Gastrocnemius medialis (tissue), 4 donors: ENCODE results near the gene DPYD. TPM values are rescaled to one million over a fixed set of nuclear protein-coding genes. Genes with fewer than 3 reads are reported as not detected.

Experiments used
- ATAC-seq, 2 donors: fragments of 150-250 bp; one replicate each; pipeline ENCODE4 v1.9.1; 2016
- DNase-seq, 2 donors: peaks; one replicate each; pipeline ENCODE4 v3.0.0-alpha.2; 2019
- H3K27ac ChIP-seq, 4 donors: fragments of 200-600 bp; sonication (generic); 1 replicate in 1 of 4; 2 replicates in 3 of 4; pipeline ENCODE4 v1.5.1; 2016 to 2018; ENCODE audit warnings: mild to moderate bottlenecking in 2 of 4, moderate library complexity in 1 of 4
- H3K27me3 ChIP-seq, 3 donors: fragments of 200-600 bp; sonication (generic) in 2 of 3; 1 replicate in 1 of 3; 2 replicates in 2 of 3; pipeline versions ENCODE4 v1.5.1 to v1.6.0; 2016 to 2019; ENCODE audit warnings: mild to moderate bottlenecking in 1 of 3, moderate library complexity in 1 of 3
- H3K36me3 ChIP-seq, 2 donors: fragments of 200-600 bp; sonication (generic) in 1 of 2; one replicate each; pipeline ENCODE4 v1.5.1; 2017 to 2018
- H3K4me1 ChIP-seq, 2 donors: fragments of 200-600 bp; sonication (generic) in 1 of 2; one replicate each; pipeline ENCODE4 v1.5.1; 2016 to 2017; ENCODE audit warnings: mild to moderate bottlenecking in 2 of 2
- H3K4me3 ChIP-seq, 4 donors: fragments of 200-600 bp; sonication (generic) in 3 of 4; 1 replicate in 1 of 4; 2 replicates in 3 of 4; pipeline ENCODE4 v1.5.1; 2016 to 2019; ENCODE audit warnings: mild to moderate bottlenecking in 2 of 4
- H3K9me3 ChIP-seq, 3 donors: fragments of 200-600 bp; sonication (generic) in 2 of 3; 1 replicate in 1 of 3; 2 replicates in 2 of 3; pipeline ENCODE4 v1.5.1; 2016 to 2019
- POLR2A ChIP-seq, 2 donors: fragments of 450-650 bp; IDR thresholded peaks; one replicate each; pipeline ENCODE4 v1.6.1; 2017; ENCODE audit warnings: antibody characterized with exemption in 2 of 2, mild to moderate bottlenecking in 2 of 2, moderate library complexity in 2 of 2
- in situ Hi-C, 4 donors: fragments of 200-750 bp; cut with MboI; loops; one replicate each; pipeline versions ENCODE4 v1.15.0 to v1.8.0; 2017; ENCODE audit warnings: low sequenced_read_pairs in 4 of 4
- intact Hi-C: fragments of 100-400 bp; cut with DNase I; formaldehyde crosslinking; loops from one replicate; pipeline ENCODE4 v1.15.1; 2023; ENCODE audit warnings: low total_unique reads
- total RNA-seq, 4 donors: library from RNA; depleted of rRNA; stranded (reverse); fragments of >200 nt; gene quantifications; one replicate each; pipeline versions ENCODE4 v1.1.0 to v1.2.3, GENCODE V29; 2016
- TF ChIP-seq, protein P1 (sequence below), 5 experiments: fragments of 450-650 bp in 3 of 5; fragments of 200-600 bp in 2 of 5; sonication (generic) in 2 of 5; IDR thresholded peaks in 4 of 5; conservative IDR thresholded peaks in 1 of 5; 1 replicate in 4 of 5; 2 replicates in 1 of 5; pipeline ENCODE4 v1.5.1; 2016 to 2019; ENCODE audit warnings: antibody characterized with exemption in 5 of 5, mild to moderate bottlenecking in 3 of 5, moderate library complexity in 3 of 5

DPYD gene
- total RNA-seq, 4 donors from 2014 or later, result 4.6 to 13.9 (median 9.1) TPM

DNA sequence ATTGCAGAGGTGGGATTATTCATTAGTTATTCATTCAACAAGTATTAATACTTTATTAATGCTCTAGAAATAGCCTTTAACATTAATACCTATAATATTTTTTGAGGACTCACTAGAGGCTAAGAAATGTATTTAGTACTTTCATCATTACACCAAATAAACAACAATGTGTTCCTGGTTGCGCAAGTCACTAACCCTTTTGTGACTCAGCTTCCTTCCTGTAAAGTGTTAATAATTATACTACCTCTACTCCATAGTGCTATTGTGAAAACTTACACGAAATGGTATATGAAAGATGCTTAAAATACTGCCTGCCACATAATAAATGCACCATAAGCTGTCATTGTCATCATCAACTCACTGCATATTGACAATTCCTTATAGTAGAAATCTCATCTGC is 431.0 kb downstream of the DPYD start:
- DNase-seq (no peak), ATAC-seq (no peak)
- no peaks in the 10 kb centered on the region for H3K9me3 ChIP-seq
- H3K36me3 ChIP-seq, result no peaks in the 10 kb centered on the region
- TF ChIP-seq POLR2A (IDR thresholded peaks at IDR 0.05), result no peak
- TF ChIP-seq, protein P1, sequence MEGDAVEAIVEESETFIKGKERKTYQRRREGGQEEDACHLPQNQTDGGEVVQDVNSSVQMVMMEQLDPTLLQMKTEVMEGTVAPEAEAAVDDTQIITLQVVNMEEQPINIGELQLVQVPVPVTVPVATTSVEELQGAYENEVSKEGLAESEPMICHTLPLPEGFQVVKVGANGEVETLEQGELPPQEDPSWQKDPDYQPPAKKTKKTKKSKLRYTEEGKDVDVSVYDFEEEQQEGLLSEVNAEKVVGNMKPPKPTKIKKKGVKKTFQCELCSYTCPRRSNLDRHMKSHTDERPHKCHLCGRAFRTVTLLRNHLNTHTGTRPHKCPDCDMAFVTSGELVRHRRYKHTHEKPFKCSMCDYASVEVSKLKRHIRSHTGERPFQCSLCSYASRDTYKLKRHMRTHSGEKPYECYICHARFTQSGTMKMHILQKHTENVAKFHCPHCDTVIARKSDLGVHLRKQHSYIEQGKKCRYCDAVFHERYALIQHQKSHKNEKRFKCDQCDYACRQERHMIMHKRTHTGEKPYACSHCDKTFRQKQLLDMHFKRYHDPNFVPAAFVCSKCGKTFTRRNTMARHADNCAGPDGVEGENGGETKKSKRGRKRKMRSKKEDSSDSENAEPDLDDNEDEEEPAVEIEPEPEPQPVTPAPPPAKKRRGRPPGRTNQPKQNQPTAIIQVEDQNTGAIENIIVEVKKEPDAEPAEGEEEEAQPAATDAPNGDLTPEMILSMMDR (IDR thresholded peaks at IDR 0.05 in 4 of 5, conservative IDR thresholded peaks at IDR 0.05 in 1 of 5), result no peak
- in situ Hi-C loops, result no loop called here
- H3K4me3 ChIP-seq, result no peak overlapping the region
- intact Hi-C loops, result no loop called here
- H3K27ac ChIP-seq, result no peak overlapping the region
- H3K4me1 ChIP-seq, result no peaks in the 10 kb centered on the region
- no peaks in the 10 kb centered on the region for H3K27me3 ChIP-seq

DNA sequence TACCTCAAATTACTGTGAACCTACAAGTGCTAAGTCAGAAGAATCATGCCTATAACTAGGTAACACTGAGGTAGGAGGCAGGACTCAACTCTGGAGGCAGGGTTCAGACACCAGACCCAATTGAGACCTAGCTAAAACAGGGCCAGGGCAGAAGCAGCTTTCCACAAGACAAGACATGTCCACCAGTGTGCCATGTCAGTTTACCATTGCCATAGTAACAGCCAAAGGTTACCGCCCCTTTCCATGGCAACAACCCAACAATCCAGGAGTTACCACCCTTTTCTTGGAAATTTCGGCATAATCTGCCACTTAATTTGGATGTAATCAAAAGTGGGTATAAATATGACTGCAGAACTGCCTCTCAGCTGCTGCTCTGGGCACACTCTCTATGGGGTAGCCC is 432.3 kb downstream of the DPYD start:
- ATAC-seq, result no peak
- no peaks in the 10 kb centered on the region for H3K27me3 ChIP-seq
- intact Hi-C loops, result no loop called here

DNA sequence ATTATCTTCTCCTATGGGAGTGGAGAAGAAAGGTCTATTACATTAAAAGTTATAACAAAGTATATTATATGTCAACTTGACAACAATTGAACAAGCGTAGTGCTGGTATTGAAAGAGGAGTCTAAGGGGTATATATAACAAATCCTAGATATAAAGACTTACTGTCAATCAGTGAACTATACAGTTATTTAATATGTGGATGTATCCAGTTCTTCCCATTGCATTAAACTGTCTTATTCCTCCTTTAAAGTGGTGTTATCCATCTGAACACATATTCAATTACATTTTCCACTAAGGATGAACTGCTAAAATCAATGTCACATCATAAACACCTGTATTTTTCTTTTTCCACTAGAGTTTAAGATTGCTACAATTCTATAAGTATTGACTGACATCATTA is 438.8 kb downstream of the DPYD start:
- TF ChIP-seq POLR2A (IDR thresholded peaks at IDR 0.05), result no peak
- TF ChIP-seq, protein P1 (IDR thresholded peaks at IDR 0.05 in 4 of 5, conservative IDR thresholded peaks at IDR 0.05 in 1 of 5), result no peak
- intact Hi-C loops, result no loop called here
- no peaks in the 10 kb centered on the region for H3K36me3 ChIP-seq
- no peak for ATAC-seq
- H3K27ac ChIP-seq, result no peak overlapping the region
- in situ Hi-C loops, result no loop called here
- H3K9me3 ChIP-seq, result no peaks in the 10 kb centered on the region
- no peak overlapping the region for H3K4me3 ChIP-seq
- no peak for DNase-seq
- H3K4me1 ChIP-seq, result no peaks in the 10 kb centered on the region
- H3K27me3 ChIP-seq, result no peaks in the 10 kb centered on the region

More for the DNA sequence above, 432.3 kb downstream of the DPYD start:
- TF ChIP-seq, protein P1 (IDR thresholded peaks at IDR 0.05 in 4 of 5, conservative IDR thresholded peaks at IDR 0.05 in 1 of 5), result no peak
- TF ChIP-seq POLR2A (IDR thresholded peaks at IDR 0.05), result no peak
- H3K4me3 ChIP-seq, result no peak overlapping the region
- H3K27ac ChIP-seq, result no peak overlapping the region
- no peak for DNase-seq
- H3K36me3 ChIP-seq, result no peaks in the 10 kb centered on the region
- no peaks in the 10 kb centered on the region for H3K9me3 ChIP-seq
- in situ Hi-C loops, result no loop called here
- H3K4me1 ChIP-seq, result no peaks in the 10 kb centered on the region

DNA sequence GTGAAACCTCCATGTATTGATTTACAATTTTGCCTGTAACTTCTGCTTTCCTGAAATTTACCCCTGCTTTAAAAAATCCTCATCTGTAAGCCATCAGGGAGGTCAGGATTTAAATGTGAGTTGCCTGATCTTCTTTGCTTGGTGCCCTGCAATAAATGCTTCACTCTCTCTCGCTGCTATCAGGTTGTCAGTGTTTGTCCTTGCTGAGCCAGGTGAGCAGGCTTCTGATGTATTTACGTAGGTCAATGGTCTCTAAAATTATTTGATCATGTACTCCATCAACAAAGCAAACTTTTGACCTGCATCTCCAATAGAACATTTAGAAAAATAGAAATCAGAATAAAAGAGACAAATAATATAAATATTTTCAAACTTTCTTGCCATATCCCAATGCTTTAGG is 453.4 kb downstream of the DPYD start:
- Histone ChIP-seq H3K4me1 (no peaks in the 10 kb centered on the region), H3K9me3 (no peaks in the 10 kb centered on the region), H3K27me3 (no peaks in the 10 kb centered on the region), H3K4me3 (no peak overlapping the region), H3K27ac (no peak overlapping the region), H3K36me3 (no peaks in the 10 kb centered on the region)
- no peak for DNase-seq
- TF ChIP-seq, protein P1 (IDR thresholded peaks at IDR 0.05 in 4 of 5, conservative IDR thresholded peaks at IDR 0.05 in 1 of 5), result no peak
- no peak for TF ChIP-seq POLR2A (IDR thresholded peaks at IDR 0.05)
- intact Hi-C loops (no loop called here), in situ Hi-C loops (no loop called here)
- ATAC-seq, result no peak

DNA sequence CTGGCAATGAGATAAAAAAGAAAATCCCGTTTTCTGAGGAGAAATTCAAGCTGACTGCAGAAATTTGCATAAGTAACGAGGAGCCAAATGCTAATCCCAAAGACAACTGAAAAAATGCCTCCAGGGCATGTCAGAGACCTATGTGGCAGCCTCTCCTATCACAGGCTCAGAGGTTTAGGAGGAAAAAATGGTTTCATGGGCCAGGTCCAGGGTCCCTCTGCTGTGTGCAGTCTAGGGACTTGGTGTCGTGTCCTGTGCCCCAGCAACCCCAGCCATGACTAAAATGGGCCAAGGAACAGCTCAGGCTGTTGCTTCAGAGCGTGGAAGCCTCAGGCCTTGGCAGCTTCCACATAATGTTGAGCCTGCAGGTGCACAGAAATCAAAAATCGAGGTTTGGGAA is 456.5 kb downstream of the DPYD start:
- in situ Hi-C loops (no loop called here), intact Hi-C loops (no loop called here)
- Histone ChIP-seq H3K4me1 (peaks cover 0 to 6% of the 10 kb centered on the region in 2 donors), H3K36me3 (no peaks in the 10 kb centered on the region), H3K27ac (no peak overlapping the region), H3K9me3 (no peaks in the 10 kb centered on the region), H3K27me3 (no peaks in the 10 kb centered on the region), H3K4me3 (no peak overlapping the region)
- DNase-seq (no peak), ATAC-seq (no peak)
- TF ChIP-seq POLR2A (IDR thresholded peaks at IDR 0.05), result no peak
- TF ChIP-seq, protein P1 (IDR thresholded peaks at IDR 0.05 in 4 of 5, conservative IDR thresholded peaks at IDR 0.05 in 1 of 5), result no peak
